ENCODE data around the gene PHAF1.
A peak's percentile ranks its signal among the peaks of the same experiment; 100 is the strongest.

Gene PHAF1

DNA sequence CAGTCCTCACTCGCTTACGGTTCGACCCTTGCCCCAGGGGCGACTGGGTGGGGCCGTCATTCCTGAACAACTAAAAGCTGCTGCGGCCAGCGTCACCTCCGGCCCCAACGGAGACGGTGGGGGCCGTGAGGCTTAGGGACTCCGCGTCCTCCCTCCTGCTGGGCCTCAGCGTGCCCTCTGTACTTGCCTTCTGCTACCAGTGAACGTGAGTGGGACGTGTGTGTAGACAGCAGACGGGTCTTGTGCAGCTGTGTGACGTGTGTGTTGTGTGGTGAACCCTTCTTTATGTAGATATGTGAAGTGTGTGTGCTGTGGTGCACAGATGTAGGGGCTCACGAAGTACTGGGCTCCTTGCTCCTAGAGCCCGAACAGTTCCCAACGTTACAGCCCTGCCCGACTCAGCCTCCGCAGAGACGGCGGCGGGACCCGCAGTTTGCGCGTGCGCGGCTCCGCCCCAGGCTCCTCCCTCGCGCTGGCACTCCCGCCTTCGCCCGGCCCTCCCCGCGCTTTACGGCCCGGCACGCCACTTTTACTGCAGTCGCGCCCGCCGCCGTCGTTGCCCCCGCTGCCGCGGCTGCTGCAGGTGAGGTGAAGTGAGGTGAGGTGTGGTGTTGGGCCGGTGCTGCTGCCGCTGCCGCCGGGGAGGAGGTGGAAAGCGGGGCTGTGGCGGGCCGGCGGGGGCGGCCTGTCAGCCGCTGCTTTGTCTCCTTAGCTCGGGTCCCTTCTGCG is at the start of gene PHAF1:
Gene PHAF1 (plus strand): TSS at position 535 of the 729 bp plus-strand sequence. CDS start 235 bp downstream, outside the sequence.
- H3K27me3 ChIP-seq (replicated peaks; ENCODE audit: control insufficient read depth, insufficient read depth, low read length): no peaks in the 10 kb centered on the region

GRCh38 chr16:67063008-67063407 is 46.7 kb upstream of the PHAF1 start:
- H3K36me3 ChIP-seq (ENCODE audit: control insufficient read depth, insufficient read depth, low read length, severe bottlenecking): peaks cover 16% of the 10 kb centered on the region
- no peak overlapping the region for H3K4me3 ChIP-seq (ENCODE audit: low read length)
- no peak overlapping the region for H3K9ac ChIP-seq (ENCODE audit: low read length)
- H3K27me3 ChIP-seq (replicated peaks; ENCODE audit: control insufficient read depth, insufficient read depth, low read length): no peaks in the 10 kb centered on the region
- no peaks in the 10 kb centered on the region for H3K9me3 ChIP-seq (ENCODE audit: control insufficient read depth, low read length)
- peaks cover 5% of the 10 kb centered on the region for H3K4me1 ChIP-seq (ENCODE audit: control insufficient read depth, insufficient read depth, low read length)
- no peak for DNase-seq (ENCODE audit: low read depth)

More for the DNA sequence above, at the start of gene PHAF1:
- Histone ChIP-seq H3K9ac (ENCODE audit: low read length) (peak within 1 kb of the TSS; percentile 85), H3K4me3 (ENCODE audit: low read length) (peak within 1 kb of the TSS; percentile 98), H3K36me3 (ENCODE audit: control insufficient read depth, insufficient read depth, low read length, severe bottlenecking) (no peaks in the 10 kb centered on the region), H3K4me1 (ENCODE audit: control insufficient read depth, insufficient read depth, low read length) (peaks cover 35% of the 10 kb centered on the region), H3K9me3 (ENCODE audit: control insufficient read depth, low read length) (no peaks in the 10 kb centered on the region)
- peak; percentile 95 for DNase-seq (ENCODE audit: low read depth)

DNA sequence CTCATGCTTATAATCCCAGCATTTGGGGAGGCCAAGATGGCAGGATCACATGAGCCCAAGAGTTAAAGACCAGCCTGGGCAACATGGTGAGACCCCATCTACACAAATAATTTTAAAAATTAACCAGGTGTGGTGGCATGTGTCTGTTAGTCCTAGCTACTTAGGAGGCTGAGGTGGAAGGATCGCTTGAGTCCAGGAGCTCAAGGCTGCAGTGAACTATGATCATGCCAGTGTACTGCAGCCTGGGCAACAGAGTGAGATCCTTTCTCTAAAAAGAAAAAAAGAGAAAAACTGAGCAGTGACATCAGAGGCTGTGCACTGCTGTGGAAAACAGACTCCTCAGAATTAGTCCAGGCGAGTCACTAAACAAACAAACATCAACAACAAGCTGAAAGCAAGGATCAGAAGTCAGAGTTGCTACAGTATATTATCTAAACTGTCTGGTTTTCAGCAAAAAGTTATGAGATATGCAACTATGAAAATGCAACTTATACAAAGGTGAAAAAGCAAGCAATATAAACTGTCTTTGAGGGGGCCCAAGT is 41.5 kb upstream of the PHAF1 start:
- no peak overlapping the region for H3K4me3 ChIP-seq (ENCODE audit: low read length)
- no peak overlapping the region for H3K9ac ChIP-seq (ENCODE audit: low read length)
- no peaks in the 10 kb centered on the region for H3K9me3 ChIP-seq (ENCODE audit: control insufficient read depth, low read length)
- peaks cover 7% of the 10 kb centered on the region for H3K4me1 ChIP-seq (ENCODE audit: control insufficient read depth, insufficient read depth, low read length)
- DNase-seq (ENCODE audit: low read depth): peak; percentile 60
- H3K36me3 ChIP-seq (ENCODE audit: control insufficient read depth, insufficient read depth, low read length, severe bottlenecking): peaks cover 37% of the 10 kb centered on the region
- no peaks in the 10 kb centered on the region for H3K27me3 ChIP-seq (replicated peaks; ENCODE audit: control insufficient read depth, insufficient read depth, low read length)

GRCh38 chr16:67071476-67072048 is 38.2 kb upstream of the PHAF1 start:
- Histone ChIP-seq H3K9ac (ENCODE audit: low read length) (no peak overlapping the region), H3K4me1 (ENCODE audit: control insufficient read depth, insufficient read depth, low read length) (peaks cover 4% of the 10 kb centered on the region), H3K4me3 (ENCODE audit: low read length) (no peak overlapping the region), H3K27me3 (replicated peaks; ENCODE audit: control insufficient read depth, insufficient read depth, low read length) (no peaks in the 10 kb centered on the region), H3K9me3 (ENCODE audit: control insufficient read depth, low read length) (no peaks in the 10 kb centered on the region), H3K36me3 (ENCODE audit: control insufficient read depth, insufficient read depth, low read length, severe bottlenecking) (peaks cover 49% of the 10 kb centered on the region)
- DNase-seq (ENCODE audit: low read depth): no peak

- H3K9ac ChIP-seq (ENCODE audit: low read length): no peak overlapping the region
- no peak for DNase-seq (ENCODE audit: low read depth)
- no peak overlapping the region for H3K4me3 ChIP-seq (ENCODE audit: low read length)
- peaks cover 33% of the 10 kb centered on the region for H3K36me3 ChIP-seq (ENCODE audit: control insufficient read depth, insufficient read depth, low read length, severe bottlenecking)
- H3K27me3 ChIP-seq (replicated peaks; ENCODE audit: control insufficient read depth, insufficient read depth, low read length): no peaks in the 10 kb centered on the region
- no peaks in the 10 kb centered on the region for H3K9me3 ChIP-seq (ENCODE audit: control insufficient read depth, low read length)
- H3K4me1 ChIP-seq (ENCODE audit: control insufficient read depth, insufficient read depth, low read length): no peaks in the 10 kb centered on the region
Observed at GRCh38 chr16:67075331-67075730, 34.4 kb upstream of the PHAF1 start.

DNA sequence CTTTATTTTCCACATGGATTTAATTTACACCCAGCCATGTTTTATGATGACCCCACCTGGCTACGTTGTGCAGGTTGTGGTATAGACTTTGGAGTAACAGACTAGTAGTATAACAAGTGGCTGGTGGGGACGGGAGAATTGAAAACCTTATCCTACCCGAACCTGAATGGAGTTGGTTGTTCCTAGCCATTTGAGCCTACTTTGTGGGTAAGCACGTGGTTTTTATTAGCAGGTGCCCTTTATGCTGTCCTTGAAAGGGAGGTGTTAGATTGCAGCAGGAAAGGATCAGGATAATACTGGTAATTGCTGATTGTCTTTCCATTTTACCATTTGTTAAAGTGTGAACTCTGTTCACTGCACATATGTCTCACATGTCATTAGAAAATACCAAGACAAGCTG is 31.9 kb upstream of the PHAF1 start:
- peaks cover 2% of the 10 kb centered on the region for H3K4me1 ChIP-seq (ENCODE audit: control insufficient read depth, insufficient read depth, low read length)
- peaks cover 30% of the 10 kb centered on the region for H3K36me3 ChIP-seq (ENCODE audit: control insufficient read depth, insufficient read depth, low read length, severe bottlenecking)
- DNase-seq (ENCODE audit: low read depth): no peak
- no peak overlapping the region for H3K9ac ChIP-seq (ENCODE audit: low read length)
- no peaks in the 10 kb centered on the region for H3K27me3 ChIP-seq (replicated peaks; ENCODE audit: control insufficient read depth, insufficient read depth, low read length)
- H3K9me3 ChIP-seq (ENCODE audit: control insufficient read depth, low read length): no peaks in the 10 kb centered on the region
- no peak overlapping the region for H3K4me3 ChIP-seq (ENCODE audit: low read length)

- Histone ChIP-seq H3K4me3 (ENCODE audit: low read length) (no peak overlapping the region), H3K9ac (ENCODE audit: low read length) (no peak overlapping the region), H3K36me3 (ENCODE audit: control insufficient read depth, insufficient read depth, low read length, severe bottlenecking) (peaks cover 13% of the 10 kb centered on the region), H3K9me3 (ENCODE audit: control insufficient read depth, low read length) (no peaks in the 10 kb centered on the region), H3K27me3 (replicated peaks; ENCODE audit: control insufficient read depth, insufficient read depth, low read length) (no peaks in the 10 kb centered on the region), H3K4me1 (ENCODE audit: control insufficient read depth, insufficient read depth, low read length) (peaks cover 18% of the 10 kb centered on the region)
- no peak for DNase-seq (ENCODE audit: low read depth)
Observed at GRCh38 chr16:67082100-67082499, 27.6 kb upstream of the PHAF1 start.

DNA sequence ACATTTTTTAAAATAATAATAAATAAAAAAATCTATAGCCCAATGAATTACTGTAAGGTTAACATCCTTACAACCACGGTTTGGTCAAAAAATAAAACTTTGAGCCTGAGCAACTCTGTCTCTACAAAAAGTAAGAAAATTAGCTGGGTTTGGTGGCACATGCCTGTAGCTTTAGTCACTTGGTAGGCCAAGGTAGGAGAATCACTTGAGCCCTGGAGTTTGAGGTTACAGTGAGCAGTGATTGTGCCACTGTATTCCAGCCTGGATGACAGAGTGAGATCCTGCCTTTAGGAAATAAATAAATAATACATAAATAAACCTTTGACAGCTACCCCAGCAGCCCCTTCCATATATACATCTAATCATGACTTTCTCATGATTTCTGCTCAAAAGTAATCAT is 26.9 kb upstream of the PHAF1 start:
- DNase-seq (ENCODE audit: low read depth): no peak
- Histone ChIP-seq H3K27me3 (replicated peaks; ENCODE audit: control insufficient read depth, insufficient read depth, low read length) (no peaks in the 10 kb centered on the region), H3K9me3 (ENCODE audit: control insufficient read depth, low read length) (no peaks in the 10 kb centered on the region), H3K4me3 (ENCODE audit: low read length) (no peak overlapping the region), H3K9ac (ENCODE audit: low read length) (no peak overlapping the region), H3K4me1 (ENCODE audit: control insufficient read depth, insufficient read depth, low read length) (peaks cover 19% of the 10 kb centered on the region), H3K36me3 (ENCODE audit: control insufficient read depth, insufficient read depth, low read length, severe bottlenecking) (peaks cover 13% of the 10 kb centered on the region)

DNA sequence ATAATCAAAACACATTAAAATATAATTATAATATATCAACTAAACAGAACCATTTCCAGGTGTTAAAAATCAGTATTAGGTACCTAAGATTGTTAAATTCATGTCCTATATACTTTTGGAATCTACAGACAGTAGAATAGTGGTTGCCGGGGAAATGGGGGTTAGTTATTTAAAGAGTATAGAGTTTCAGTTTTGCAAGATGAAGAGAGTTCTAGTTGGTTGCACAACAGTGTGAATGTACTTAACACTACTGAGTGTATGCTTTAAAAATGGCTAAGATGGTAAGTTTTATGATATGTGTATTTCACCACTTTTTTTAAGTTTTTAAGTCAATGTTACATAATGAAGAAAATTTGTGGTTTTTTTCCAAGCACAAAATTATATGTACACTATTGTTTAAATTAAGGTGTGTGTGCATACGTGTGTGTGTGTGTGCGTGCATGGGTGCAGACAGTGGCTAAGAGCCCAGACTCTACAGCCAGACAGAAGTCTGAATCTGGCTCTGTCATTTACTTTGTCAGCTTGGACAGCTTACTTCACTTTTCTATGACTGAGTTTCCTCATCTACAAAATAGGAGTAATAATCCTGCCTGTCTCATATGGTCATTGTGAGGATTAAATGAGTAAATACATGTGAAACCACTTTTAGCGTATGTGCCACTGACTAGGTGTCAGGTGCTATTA is 25.3 kb upstream of the PHAF1 start:
- DNase-seq (ENCODE audit: low read depth): peak; percentile 90
- peaks cover 8% of the 10 kb centered on the region for H3K36me3 ChIP-seq (ENCODE audit: control insufficient read depth, insufficient read depth, low read length, severe bottlenecking)
- no peak overlapping the region for H3K4me3 ChIP-seq (ENCODE audit: low read length)
- no peak overlapping the region for H3K9ac ChIP-seq (ENCODE audit: low read length)
- H3K27me3 ChIP-seq (replicated peaks; ENCODE audit: control insufficient read depth, insufficient read depth, low read length): no peaks in the 10 kb centered on the region
- H3K9me3 ChIP-seq (ENCODE audit: control insufficient read depth, low read length): no peaks in the 10 kb centered on the region
- peaks cover 19% of the 10 kb centered on the region for H3K4me1 ChIP-seq (ENCODE audit: control insufficient read depth, insufficient read depth, low read length)

- peak; percentile 31 for DNase-seq (ENCODE audit: low read depth)
- Histone ChIP-seq H3K36me3 (ENCODE audit: control insufficient read depth, insufficient read depth, low read length, severe bottlenecking) (peaks cover 3% of the 10 kb centered on the region), H3K4me3 (ENCODE audit: low read length) (no peak overlapping the region), H3K9ac (ENCODE audit: low read length) (no peak overlapping the region), H3K4me1 (ENCODE audit: control insufficient read depth, insufficient read depth, low read length) (peaks cover 25% of the 10 kb centered on the region), H3K27me3 (replicated peaks; ENCODE audit: control insufficient read depth, insufficient read depth, low read length) (no peaks in the 10 kb centered on the region), H3K9me3 (ENCODE audit: control insufficient read depth, low read length) (no peaks in the 10 kb centered on the region)
Observed at GRCh38 chr16:67086822-67087221, 22.9 kb upstream of the PHAF1 start.

GRCh38 chr16:67087291-67087690 is 22.4 kb upstream of the PHAF1 start:
- H3K9ac ChIP-seq (ENCODE audit: low read length): no peak overlapping the region
- H3K36me3 ChIP-seq (ENCODE audit: control insufficient read depth, insufficient read depth, low read length, severe bottlenecking): peaks cover 3% of the 10 kb centered on the region
- H3K9me3 ChIP-seq (ENCODE audit: control insufficient read depth, low read length): no peaks in the 10 kb centered on the region
- peaks cover 30% of the 10 kb centered on the region for H3K4me1 ChIP-seq (ENCODE audit: control insufficient read depth, insufficient read depth, low read length)
- no peak for DNase-seq (ENCODE audit: low read depth)
- H3K27me3 ChIP-seq (replicated peaks; ENCODE audit: control insufficient read depth, insufficient read depth, low read length): no peaks in the 10 kb centered on the region
- no peak overlapping the region for H3K4me3 ChIP-seq (ENCODE audit: low read length)

All from adipocyte (in vitro differentiated cells).